ENCODE results near the gene TMEM154.

TMEM154 gene

DNA sequence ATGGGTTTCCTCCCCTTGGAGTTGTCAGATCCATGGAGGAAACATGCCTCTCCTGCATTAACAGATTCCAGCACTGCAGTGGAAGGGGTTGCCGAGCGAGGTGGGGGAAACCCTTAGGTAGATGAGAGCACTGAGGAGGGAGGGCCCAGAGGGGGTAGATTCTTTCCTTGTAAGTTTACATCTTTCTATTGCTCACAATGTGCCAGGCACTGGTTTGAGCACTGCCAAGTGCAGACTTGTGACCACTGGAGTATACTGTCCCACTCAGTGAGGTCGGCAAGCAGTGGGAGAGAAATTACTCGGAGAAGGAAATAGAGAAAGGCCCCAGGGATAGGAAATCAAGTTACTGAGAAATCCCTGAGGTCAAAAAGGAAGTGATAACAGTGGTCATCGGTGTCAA lies 27.8 kb upstream of the TMEM154 start:
- no peak for TF ChIP-seq GATA3 (IDR thresholded peaks at IDR 0.05; ENCODE audit: low read depth, low read length)
- TF ChIP-seq GATA2 (IDR thresholded peaks at IDR 0.05; ENCODE audit: low read depth, low read length), result no peak

DNA sequence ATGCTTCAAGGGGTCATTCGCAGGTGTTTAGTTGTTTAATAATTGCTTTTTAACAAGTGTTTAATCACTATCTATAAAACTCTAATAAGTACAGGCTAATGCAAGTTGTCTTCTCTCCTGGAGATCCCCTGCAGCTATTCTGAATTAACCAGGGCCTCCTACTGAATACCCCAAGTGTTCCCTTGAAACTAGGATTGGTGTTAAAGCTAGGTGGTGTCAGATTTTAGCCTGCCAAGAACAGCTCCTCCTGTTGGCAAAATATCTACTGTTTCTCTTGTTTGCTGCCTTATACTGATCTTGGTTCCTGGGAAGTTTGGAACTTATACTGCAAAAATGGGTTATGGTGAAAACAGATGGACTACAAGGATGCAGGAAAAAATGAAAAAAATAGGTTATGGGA lies 26.1 kb upstream of the TMEM154 start:
- TF ChIP-seq GATA3 (IDR thresholded peaks at IDR 0.05; ENCODE audit: low read depth, low read length) (no peak), GATA2 (IDR thresholded peaks at IDR 0.05; ENCODE audit: low read depth, low read length) (no peak)

DNA sequence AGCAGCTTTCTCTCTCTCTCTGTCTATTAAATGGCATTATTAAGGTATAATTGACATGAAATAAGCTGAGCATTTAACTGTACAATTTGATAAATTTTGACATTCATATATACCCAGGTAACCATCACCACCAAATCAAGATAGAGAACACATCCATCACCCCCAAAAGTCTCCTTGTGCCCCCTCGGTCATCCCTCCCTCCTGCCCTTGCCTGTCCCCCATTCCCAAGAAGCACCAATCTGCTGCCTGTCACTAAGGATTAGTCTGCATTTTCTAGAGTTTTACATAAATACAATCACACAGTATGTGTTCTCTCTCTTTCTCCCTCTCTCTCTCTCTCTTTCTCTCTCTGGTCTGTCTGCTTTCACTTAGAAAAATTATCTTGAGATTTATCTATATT lies 25.0 kb upstream of the TMEM154 start:
- no peak for TF ChIP-seq GATA2 (IDR thresholded peaks at IDR 0.05; ENCODE audit: low read depth, low read length)
- no peak for TF ChIP-seq GATA3 (IDR thresholded peaks at IDR 0.05; ENCODE audit: low read depth, low read length)

DNA sequence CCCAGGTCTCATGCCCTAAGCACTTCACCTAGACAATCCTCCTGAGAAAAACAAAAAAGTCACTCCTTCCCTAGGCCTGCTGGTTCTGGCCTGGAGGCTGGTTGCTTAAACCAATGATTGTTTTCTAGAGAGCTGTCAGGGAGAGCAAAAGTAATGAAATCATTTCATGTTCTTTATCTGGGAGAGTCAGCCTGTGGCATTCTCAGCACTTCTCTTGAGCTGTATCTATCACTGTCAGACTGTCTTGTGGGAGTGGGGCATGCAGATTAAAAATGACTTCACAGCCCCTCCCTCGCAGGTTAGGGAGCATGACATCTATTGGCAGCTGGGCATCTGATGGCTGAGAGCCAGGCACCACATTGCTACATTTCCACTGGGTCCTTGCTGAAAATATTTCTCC lies 20.4 kb upstream of the TMEM154 start:
- TF ChIP-seq GATA3 (IDR thresholded peaks at IDR 0.05; ENCODE audit: low read depth, low read length), result no peak
- no peak for TF ChIP-seq GATA2 (IDR thresholded peaks at IDR 0.05; ENCODE audit: low read depth, low read length)

DNA sequence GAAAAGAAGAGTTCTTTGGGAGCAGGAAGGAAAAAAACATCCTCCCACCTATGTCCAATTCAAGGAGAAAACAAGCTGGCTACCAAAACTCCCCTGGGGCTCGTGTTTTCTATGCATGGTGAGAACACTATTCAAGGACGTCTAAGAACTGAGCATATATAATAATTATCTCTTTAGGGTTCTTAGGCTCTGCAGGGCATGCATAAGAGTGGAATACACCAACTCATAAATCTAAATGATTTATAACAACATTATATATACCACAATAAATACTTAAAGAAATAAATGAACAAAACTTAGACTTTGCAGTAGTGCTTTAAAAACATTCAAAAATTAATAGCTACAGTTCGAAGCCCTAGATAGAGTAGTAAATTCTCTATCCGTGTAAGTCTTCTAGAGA lies 19.5 kb upstream of the TMEM154 start:
- no peak for TF ChIP-seq GATA2 (IDR thresholded peaks at IDR 0.05; ENCODE audit: low read depth, low read length)
- TF ChIP-seq GATA3 (IDR thresholded peaks at IDR 0.05; ENCODE audit: low read depth, low read length), result no peak

DNA sequence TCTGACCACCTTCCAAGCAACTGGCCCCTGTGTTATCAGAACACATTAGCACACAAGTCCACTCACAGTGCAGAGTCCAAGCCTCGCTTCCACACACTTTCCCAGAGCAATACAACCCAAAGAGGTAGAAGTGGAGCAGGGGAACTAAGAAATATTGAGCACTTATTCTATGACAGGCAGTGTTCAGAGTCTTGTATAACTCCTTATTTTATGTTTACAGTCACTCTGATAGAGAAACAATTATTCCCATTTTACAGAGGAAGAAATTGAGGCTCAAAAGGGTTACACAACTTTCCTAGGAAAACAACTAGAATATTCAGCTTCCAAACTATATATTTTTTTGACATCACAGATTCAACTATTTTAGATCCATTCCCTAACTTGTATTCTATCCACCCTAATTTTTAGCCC lies 18.3 kb upstream of the TMEM154 start:
- no peak for TF ChIP-seq GATA2 (IDR thresholded peaks at IDR 0.05; ENCODE audit: low read depth, low read length)

DNA sequence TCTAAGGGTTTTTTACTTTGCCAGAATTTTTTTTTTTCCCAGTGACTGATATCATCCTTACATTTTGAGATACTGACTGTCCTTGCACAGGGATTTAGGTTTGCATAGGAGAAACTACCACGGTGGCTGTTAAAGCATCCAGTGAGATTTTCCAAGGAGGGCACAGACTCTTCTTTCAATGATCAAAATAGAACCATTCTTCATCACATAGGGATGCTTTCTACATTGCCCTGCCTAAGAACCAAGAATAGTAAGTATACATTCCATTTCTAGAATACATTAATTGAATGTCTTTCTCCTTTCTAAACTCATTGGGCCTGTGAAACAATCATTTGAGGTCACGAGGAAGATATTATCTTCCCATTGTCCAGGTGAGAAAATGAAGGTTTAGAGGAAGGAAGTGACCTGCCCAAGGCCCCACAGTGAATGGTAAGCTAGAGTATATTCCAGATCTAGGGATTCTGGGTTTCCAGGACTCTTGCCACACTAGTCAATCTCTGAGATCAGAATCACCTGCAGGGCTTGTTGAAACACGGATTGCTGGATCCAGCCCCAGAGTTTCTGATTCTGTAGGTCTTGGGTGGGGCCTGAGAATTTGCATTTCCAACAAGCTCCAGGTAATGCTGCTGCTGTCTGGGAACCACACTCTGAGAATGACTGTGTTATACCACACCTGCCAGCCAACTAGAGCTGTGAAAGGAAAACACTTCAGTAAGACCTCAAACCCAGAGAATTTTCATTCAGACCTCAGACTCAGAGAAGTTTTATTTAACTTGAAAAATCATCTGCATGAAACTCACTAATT lies 17.7 kb upstream of the TMEM154 start:
- TF ChIP-seq GATA3 (IDR thresholded peaks at IDR 0.05; ENCODE audit: low read depth, low read length), result no peak
- no peak for TF ChIP-seq GATA2 (IDR thresholded peaks at IDR 0.05; ENCODE audit: low read depth, low read length)

DNA sequence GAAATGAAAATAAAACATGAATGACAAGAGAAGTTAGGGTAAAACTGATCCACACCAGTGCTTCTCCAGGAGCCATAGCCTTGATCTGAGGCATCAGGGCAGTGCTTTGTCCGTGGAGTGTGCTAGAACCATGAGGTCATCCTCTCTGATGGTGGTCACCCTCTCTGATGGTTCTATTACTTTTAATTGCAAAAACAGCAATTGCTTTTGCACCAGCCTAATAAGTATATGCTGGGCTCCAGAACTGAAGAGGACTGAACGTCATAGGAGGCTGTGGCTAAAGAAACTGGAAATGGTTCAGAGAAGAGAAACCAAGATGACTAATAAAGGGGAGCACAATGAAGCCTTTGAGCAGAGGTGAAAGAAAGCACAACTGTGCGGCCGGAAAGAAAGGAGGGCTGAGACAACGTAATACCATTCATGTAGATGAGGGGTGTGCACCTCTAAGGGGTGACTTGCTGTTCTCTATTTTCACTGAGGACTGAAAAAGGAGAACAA lies 17.0 kb upstream of the TMEM154 start:
- TF ChIP-seq GATA2 (IDR thresholded peaks at IDR 0.05; ENCODE audit: low read depth, low read length) (no peak), GATA3 (IDR thresholded peaks at IDR 0.05; ENCODE audit: low read depth, low read length) (no peak)

DNA sequence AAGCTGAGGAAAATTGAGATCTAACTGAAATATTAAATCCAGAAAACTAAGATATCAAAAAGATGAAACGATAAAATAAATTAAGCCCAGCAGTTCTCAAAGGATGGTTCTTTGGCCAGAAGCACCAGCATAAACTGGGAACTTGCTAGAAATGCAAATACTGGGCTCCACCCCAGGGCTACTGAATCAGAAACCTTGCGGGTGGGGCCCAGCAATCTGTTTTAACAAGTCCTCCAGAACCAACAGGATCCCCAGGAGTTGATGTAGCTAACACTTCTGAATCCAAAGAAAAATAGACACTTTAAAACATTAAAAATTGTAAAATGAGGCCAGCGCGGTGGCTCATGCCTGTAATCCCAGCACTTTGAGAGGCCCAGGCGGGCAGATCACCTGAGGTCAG lies 14.1 kb upstream of the TMEM154 start:
- TF ChIP-seq GATA3 (IDR thresholded peaks at IDR 0.05; ENCODE audit: low read depth, low read length) (no peak), GATA2 (IDR thresholded peaks at IDR 0.05; ENCODE audit: low read depth, low read length) (no peak)

DNA sequence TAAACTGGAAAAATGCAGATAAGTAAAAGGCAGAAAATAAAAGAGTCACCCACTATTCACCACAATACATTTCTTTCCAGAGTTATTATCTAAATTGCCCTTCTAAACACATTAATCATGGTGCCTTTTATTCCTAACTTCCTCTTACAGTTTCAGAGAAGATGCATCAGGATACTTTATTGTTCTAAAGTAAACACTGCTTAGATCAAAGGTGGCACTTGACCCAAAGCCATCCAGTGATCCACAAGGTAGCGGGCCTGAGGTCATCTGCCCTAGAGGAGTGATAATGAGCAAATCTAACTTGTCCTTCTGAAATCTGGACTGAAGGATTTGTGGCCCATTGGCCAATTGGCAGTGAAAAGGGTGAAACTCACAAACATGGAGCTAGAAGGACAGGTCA lies 12.0 kb upstream of the TMEM154 start:
- no peak for TF ChIP-seq GATA2 (IDR thresholded peaks at IDR 0.05; ENCODE audit: low read depth, low read length)

DNA sequence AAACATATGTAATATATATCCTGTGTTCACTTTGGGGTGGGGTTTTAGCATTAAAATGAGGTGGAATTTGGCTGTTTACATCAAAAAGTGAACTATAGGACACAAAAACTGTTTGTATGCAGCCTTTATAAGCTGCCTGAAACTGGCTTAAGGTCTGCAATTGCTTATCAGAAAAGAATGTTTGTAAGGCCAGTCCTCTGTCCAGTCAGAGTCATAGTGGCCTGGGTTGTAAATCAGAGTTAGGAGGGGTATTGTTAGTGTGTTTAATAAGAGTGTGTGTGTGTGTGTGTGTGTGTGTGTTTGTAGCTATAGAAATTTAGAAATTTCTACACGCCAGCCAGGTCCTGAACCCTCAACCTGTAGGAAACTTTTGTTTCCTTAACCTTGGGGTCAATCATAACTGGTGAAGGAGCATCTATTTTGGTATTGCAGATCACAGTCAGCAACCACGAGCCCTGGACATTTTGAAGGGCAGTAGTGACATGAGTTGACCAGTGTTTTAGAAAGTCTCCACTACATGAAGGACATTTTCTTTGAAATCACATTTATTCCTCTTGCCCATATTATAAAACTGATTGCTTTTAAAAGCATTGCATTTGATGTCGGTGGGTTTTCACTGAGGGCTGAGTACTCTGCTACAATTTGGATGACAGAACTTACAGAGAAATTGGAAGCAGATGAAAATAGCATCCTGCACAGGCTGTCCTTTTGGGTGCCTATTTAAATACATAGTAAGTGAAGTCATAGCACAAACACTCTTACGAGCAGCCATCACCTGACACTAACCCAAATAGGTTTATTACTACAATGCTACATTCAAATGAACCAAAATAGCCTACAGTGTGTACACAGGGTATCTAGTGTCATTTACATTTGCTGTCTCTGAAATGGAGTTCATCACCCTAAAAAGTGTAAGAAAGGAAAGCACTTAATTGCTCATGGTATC lies 11.2 kb upstream of the TMEM154 start:
- TF ChIP-seq GATA2 (IDR thresholded peaks at IDR 0.05; ENCODE audit: low read depth, low read length), result no peak
- TF ChIP-seq GATA3 (IDR thresholded peaks at IDR 0.05; ENCODE audit: low read depth, low read length), result no peak

DNA sequence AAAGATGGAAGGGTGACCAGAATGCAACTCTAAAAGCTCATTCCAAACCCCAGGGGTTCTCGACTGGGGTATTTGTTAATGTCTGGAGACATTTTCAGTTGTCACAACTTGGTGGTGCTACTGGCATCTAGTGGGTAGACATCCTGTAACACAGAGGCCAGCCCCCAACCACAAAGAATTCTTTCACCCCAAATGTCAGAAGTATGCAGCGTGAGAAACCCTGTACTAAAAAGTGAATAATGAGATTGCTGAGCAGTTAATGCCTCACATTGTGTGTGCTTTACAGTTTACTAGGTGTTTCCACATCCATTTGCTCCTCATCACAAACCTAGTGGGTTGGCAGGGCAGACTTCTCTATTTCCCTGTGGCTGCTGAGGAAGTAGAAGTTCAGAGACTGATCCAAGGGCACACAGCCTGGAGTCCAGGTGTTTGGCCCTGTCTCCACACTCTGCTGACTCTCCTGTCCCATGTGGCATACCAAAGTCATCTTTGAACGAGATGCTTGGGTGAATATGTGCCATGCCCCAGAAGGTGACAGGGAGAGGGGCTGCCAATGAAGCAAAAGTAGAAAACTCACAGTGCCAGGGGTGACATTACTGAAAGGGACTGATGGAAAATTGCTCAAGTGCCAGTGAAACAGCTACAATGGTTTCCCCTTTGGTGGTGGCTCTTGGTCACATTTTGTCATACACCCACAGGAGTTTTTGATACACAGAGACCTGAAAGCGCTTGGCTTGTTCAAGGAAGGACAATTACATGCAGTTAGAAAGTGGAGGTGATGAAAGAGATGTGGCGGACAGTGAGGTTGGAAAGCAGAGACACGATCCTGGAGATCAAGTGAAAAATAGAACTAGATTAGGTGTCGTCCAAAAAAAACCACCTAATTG lies 10.1 kb upstream of the TMEM154 start:
- no peak for TF ChIP-seq GATA2 (IDR thresholded peaks at IDR 0.05; ENCODE audit: low read depth, low read length)
- TF ChIP-seq GATA3 (IDR thresholded peaks at IDR 0.05; ENCODE audit: low read depth, low read length), result no peak

DNA sequence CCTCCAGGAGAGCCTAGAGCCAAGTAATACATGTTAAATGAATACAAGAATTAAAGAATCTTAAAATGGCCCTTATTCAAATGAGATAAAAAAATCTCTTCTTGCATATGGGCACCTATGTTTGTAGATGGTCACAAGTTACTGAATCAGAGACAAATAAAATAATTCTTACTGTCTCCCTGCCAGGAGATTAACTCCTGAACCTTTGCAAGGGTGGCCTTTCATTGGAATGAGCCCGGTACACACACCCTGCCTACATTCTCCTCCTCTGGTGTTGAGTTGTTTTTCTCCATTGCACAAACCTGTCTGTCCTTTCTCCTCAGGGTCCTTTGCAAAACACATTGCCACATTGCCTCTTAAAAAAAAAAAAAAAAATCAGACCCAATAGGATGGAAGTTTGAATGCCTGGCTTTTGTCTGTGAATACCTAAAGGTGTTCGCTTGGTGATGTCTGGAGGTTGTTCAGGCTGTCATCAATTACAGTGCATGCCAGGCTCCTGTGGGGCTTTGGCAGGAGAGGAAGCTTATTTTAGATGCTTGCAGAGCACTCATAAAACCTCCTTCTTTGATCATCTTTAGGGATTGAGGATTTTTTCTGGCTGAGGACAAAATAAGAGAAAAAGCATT lies 8.3 kb upstream of the TMEM154 start:
- no peak for TF ChIP-seq GATA3 (IDR thresholded peaks at IDR 0.05; ENCODE audit: low read depth, low read length)
- no peak for TF ChIP-seq GATA2 (IDR thresholded peaks at IDR 0.05; ENCODE audit: low read depth, low read length)

Measured in SH-SY5Y (cell line).